Measurements from ENCODE around the gene PROM1. TPM values are rescaled to one million over a fixed set of nuclear protein-coding genes. Genes with fewer than 3 reads are reported as not detected.

Gene PROM1
- total and polyA plus RNA-seq, 8 donors, result 3.5 to 124 (median 12.3) TPM

DNA sequence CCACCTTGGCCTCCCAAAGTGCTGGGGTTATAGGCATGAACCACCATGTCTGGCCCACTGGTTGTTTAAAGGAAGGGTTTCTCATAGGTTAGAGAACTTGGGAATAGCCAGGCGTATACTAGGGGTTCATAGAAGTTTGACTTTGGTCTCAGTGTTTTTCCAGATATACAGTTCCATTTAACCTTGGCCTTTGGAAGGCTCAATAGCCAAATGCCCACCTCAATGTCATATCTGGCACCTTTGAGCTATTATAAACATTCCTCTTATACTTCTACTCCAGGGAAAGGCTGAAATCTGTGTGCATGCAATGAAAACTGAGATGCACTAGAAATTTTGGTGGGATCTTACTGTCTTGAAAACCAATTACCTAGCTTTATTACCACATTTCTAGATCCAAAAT is 47.5 kb upstream of the PROM1 start:
- H3K4me3 ChIP-seq, result no peak overlapping the region
- peaks cover 4 to 13% (median 11%) of the 10 kb centered on the region in 4 donors for H3K4me1 ChIP-seq
- no peaks in the 10 kb centered on the region for H3K36me3 ChIP-seq
- no peaks in the 10 kb centered on the region for H3K27me3 ChIP-seq
- TF ChIP-seq EP300 (IDR thresholded peaks at IDR 0.05) (no peak), POLR2AphosphoS5 (IDR thresholded peaks at IDR 0.05) (no peak), POLR2A (IDR thresholded peaks at IDR 0.05) (no peak)
- TF ChIP-seq, protein P1, sequence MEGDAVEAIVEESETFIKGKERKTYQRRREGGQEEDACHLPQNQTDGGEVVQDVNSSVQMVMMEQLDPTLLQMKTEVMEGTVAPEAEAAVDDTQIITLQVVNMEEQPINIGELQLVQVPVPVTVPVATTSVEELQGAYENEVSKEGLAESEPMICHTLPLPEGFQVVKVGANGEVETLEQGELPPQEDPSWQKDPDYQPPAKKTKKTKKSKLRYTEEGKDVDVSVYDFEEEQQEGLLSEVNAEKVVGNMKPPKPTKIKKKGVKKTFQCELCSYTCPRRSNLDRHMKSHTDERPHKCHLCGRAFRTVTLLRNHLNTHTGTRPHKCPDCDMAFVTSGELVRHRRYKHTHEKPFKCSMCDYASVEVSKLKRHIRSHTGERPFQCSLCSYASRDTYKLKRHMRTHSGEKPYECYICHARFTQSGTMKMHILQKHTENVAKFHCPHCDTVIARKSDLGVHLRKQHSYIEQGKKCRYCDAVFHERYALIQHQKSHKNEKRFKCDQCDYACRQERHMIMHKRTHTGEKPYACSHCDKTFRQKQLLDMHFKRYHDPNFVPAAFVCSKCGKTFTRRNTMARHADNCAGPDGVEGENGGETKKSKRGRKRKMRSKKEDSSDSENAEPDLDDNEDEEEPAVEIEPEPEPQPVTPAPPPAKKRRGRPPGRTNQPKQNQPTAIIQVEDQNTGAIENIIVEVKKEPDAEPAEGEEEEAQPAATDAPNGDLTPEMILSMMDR (IDR thresholded peaks at IDR 0.05), result no peak
- no peak overlapping the region for H3K27ac ChIP-seq
- intact Hi-C loops (cut with DNase I; ENCODE audit: low total_unique reads), result no loop called here
- H3K9me3 ChIP-seq, result peaks cover 0 to 7% (median 2%) of the 10 kb centered on the region in 4 donors
- 96 to 100% (median 100%) methylated on average over 1 of the region's 1 CpG for WGBS, 5 donors
- no peak for DNase-seq

DNA sequence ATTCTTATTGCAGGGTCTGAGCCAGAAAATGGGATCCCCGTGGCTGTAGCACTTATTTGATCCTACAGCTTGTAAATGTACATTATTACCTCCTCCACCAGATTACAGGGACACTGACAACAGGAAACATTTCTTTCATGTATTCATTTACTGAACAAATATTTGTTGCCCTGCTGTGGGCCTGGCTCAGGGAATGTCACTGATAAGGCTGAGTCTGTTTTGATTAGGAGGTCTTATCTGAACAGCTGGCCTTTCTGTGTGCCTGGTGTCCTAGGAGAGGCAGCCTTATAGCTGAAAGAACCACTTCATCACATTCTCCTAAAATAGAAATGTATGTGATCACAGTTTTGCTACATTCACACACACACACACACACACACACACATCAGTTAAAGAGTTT is 45.5 kb upstream of the PROM1 start:
- H3K27ac ChIP-seq, result no peak overlapping the region
- peaks cover 7 to 19% (median 12%) of the 10 kb centered on the region in 4 donors for H3K4me1 ChIP-seq
- H3K36me3 ChIP-seq, result no peaks in the 10 kb centered on the region
- 17 to 45% (median 22%) methylated on average over 1 of the region's 1 CpG for WGBS, 5 donors
- H3K4me3 ChIP-seq, result no peak overlapping the region
- H3K9me3 ChIP-seq, result no peaks in the 10 kb centered on the region
- no peak for TF ChIP-seq EP300 (IDR thresholded peaks at IDR 0.05)
- TF ChIP-seq, protein P1 (IDR thresholded peaks at IDR 0.05), result no peak
- TF ChIP-seq POLR2A (IDR thresholded peaks at IDR 0.05), result no peak
- TF ChIP-seq POLR2AphosphoS5 (IDR thresholded peaks at IDR 0.05), result peak in 2 of 3 donors; percentile 37 to 45
- no peaks in the 10 kb centered on the region for H3K27me3 ChIP-seq
- DNase-seq, result peak; percentile 35 to 38
- intact Hi-C loops (cut with DNase I; ENCODE audit: low total_unique reads), result no loop called here

DNA sequence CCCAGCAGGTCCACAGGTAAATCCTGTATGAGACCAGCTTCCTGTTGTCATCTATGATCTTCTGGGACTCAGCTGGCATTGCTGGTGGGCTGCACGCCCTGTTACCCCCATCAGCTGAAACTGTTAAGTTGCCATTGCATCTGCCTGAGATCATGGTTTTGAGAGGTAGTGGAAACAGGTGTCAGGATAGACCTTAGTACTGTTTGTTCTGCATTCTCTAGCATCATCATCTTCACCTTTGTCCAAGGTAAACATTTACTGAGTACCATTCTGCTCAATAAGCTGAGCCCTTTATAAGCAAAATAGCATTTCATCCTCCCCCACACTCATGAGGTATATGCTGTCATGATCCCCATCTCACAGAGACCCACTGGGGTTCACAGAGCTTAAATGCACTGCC is 42.9 kb upstream of the PROM1 start:
- Histone ChIP-seq H3K4me1 (peaks cover 11 to 37% (median 18%) of the 10 kb centered on the region in 4 donors), H3K36me3 (no peaks in the 10 kb centered on the region), H3K27me3 (no peaks in the 10 kb centered on the region), H3K9me3 (no peaks in the 10 kb centered on the region), H3K4me3 (no peak overlapping the region), H3K27ac (no peak overlapping the region)
- intact Hi-C loops (cut with DNase I; ENCODE audit: low total_unique reads), result no loop called here
- 87 to 93% (median 90%) methylated on average over 1 of the region's 1 CpG for WGBS, 5 donors
- no peak for TF ChIP-seq POLR2AphosphoS5 (IDR thresholded peaks at IDR 0.05)
- no peak for TF ChIP-seq POLR2A (IDR thresholded peaks at IDR 0.05)
- TF ChIP-seq EP300 (IDR thresholded peaks at IDR 0.05), result no peak
- TF ChIP-seq, protein P1 (IDR thresholded peaks at IDR 0.05), result no peak
- DNase-seq, result no peak

DNA sequence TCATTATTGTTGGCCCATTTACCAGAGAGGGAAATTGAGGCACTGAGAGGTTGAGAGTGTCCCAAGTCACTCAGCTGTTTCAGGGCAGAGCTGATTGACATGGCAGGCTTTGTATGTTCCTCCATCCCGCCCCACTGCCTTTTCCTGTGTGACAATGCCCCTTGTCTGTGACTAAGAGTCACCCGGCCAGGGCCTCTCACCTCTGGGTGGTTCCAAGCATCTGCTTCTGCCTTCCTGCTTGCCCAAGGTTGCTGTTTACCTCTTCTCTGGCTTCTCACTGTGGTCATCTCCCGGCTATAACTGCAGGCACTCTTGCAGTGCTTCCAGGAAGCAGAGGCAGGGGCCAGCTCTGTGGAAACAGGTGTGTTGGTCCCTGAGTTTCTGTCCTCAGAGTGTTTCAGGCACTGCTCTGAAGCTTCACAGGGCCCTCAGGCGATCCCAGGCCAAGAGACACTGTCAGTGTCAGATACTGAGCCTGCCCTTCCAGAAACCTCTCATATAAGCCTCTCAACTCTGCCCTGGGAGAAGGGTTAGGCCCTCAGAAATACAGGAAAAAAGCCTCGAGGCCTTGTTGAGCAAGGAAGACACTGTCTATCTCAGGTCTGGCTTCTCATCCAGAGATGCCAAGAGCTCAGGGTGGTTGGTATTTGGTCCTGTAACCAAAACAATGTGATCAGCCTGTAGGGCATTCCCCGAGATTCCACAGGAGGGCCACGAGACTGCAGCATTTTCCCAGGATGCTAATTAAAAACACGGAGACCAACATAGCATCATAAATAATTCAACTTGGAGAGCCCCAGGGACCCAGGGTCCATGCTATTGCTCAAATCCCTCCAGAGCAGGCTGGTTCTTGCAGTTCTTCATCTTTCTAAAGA is 42.0 kb upstream of the PROM1 start:
- Histone ChIP-seq H3K27me3 (no peaks in the 10 kb centered on the region), H3K4me3 (no peak overlapping the region), H3K4me1 (peaks cover 11 to 37% (median 18%) of the 10 kb centered on the region in 4 donors), H3K27ac (no peak overlapping the region), H3K36me3 (no peaks in the 10 kb centered on the region), H3K9me3 (no peaks in the 10 kb centered on the region)
- WGBS, 5 donors, result 72 to 83% (median 76%) methylated on average over 7 to 8 of the region's 8 CpGs
- DNase-seq, result peak in 1 of 2 donors; percentile 16
- intact Hi-C loops (cut with DNase I; ENCODE audit: low total_unique reads), result no loop called here
- no peak for TF ChIP-seq POLR2AphosphoS5 (IDR thresholded peaks at IDR 0.05)
- TF ChIP-seq POLR2A (IDR thresholded peaks at IDR 0.05), result no peak
- TF ChIP-seq, protein P1 (IDR thresholded peaks at IDR 0.05), result no peak
- TF ChIP-seq EP300 (IDR thresholded peaks at IDR 0.05), result no peak
